Spleen (tissue), 7 donors: ENCODE results near the gene NHEJ1.

ENCODE experiments used
- POLR2A ChIP-seq, 3 donors: fragments of 450-650 bp; IDR thresholded peaks; one replicate each; pipeline ENCODE4 v1.5.1; 2017; ENCODE audit warnings: antibody characterized with exemption in 3 of 3, mild to moderate bottlenecking in 1 of 3
- POLR2AphosphoS5 ChIP-seq, 3 donors: sonication (generic); formaldehyde crosslinking; IDR thresholded peaks; one replicate each; pipeline ENCODE4 v1.5.1; 2017; ENCODE audit warnings: antibody characterized with exemption in 3 of 3
- TF ChIP-seq, protein P1 (sequence below), 11 experiments: fragments of 200-600 bp in 7 of 11; fragments of 450-650 bp in 4 of 11; sonication (generic) in 4 of 11; IDR thresholded peaks in 8 of 11; conservative IDR thresholded peaks in 3 of 11; 1 replicate in 7 of 11; 2 replicates in 4 of 11; pipeline versions ENCODE4 v1.4.0 to v1.8.0; 2016 to 2021; ENCODE audit warnings: antibody characterized with exemption in 11 of 11, inconsistent platforms in 4 of 11, mild to moderate bottlenecking in 1 of 11
- donor health status: DM: no; HTN: no; CAD: no; lungs with moderate emphysema.
- donor health status: DM: no; HTN: no; CAD: no.
- donor health status: DM: no; HTN: no; CAD: no.

GRCh38 chr2:219032051-219032745 is 128.4 kb downstream of the NHEJ1 start:
- TF ChIP-seq, protein P1, sequence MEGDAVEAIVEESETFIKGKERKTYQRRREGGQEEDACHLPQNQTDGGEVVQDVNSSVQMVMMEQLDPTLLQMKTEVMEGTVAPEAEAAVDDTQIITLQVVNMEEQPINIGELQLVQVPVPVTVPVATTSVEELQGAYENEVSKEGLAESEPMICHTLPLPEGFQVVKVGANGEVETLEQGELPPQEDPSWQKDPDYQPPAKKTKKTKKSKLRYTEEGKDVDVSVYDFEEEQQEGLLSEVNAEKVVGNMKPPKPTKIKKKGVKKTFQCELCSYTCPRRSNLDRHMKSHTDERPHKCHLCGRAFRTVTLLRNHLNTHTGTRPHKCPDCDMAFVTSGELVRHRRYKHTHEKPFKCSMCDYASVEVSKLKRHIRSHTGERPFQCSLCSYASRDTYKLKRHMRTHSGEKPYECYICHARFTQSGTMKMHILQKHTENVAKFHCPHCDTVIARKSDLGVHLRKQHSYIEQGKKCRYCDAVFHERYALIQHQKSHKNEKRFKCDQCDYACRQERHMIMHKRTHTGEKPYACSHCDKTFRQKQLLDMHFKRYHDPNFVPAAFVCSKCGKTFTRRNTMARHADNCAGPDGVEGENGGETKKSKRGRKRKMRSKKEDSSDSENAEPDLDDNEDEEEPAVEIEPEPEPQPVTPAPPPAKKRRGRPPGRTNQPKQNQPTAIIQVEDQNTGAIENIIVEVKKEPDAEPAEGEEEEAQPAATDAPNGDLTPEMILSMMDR (IDR thresholded peaks at IDR 0.05 in 8 of 11, conservative IDR thresholded peaks at IDR 0.05 in 3 of 11): no peak
- TF ChIP-seq POLR2A (IDR thresholded peaks at IDR 0.05) (no peak), POLR2AphosphoS5 (IDR thresholded peaks at IDR 0.05) (no peak)
